ENCODE measurements around the gene ABHD17C.

- TF ChIP-seq CTCF (IDR thresholded peaks at IDR 0.05) (peak in 1 of 6 experiments; percentile 13), POLR2A (IDR thresholded peaks at IDR 0.05) (no peak)
These were observed 52.4 kb downstream of the ABHD17C start for GRCh38 chr15:80747317-80748053.
